C4-2B (cell line): Measurements from ENCODE around the gene NXPE3.

ENCODE experiments used
- CTCF ChIP-seq: fragments of 450-650 bp; conservative IDR thresholded peaks from 2 replicates; pipeline ENCODE4 v1.5.1; 2017; ENCODE audit warnings: mild to moderate bottlenecking
- ZFX ChIP-seq: fragments of 450-650 bp; IDR thresholded peaks from 2 replicates; pipeline ENCODE4 v1.6.1; 2017

- no peak for TF ChIP-seq CTCF
- TF ChIP-seq ZFX: no peak
Observed at GRCh38 chr3:101807888-101808287, 28.9 kb downstream of the NXPE3 start.
